ENCODE results near the gene DGAT2.

Gene DGAT2

DNA sequence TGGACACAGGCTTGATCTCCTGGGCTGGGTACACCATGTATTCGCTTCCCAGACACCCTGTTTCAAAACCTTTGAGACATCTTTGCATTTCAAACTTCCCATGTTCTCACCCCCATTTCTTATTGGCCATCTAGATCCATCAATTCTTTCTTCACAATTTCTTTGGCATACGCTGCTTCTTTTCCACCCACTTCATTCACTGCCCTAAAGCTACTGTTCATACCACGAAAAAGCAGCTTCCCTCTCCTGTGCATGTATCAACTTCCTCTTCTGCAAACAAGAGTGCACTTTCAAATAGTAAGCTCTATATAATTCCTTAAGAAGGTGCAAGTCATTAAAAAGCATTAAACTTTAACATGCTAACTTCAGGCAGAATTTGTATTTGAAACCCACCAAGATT is 67.8 kb downstream of the DGAT2 start:
- no peak for DNase-seq

DNA sequence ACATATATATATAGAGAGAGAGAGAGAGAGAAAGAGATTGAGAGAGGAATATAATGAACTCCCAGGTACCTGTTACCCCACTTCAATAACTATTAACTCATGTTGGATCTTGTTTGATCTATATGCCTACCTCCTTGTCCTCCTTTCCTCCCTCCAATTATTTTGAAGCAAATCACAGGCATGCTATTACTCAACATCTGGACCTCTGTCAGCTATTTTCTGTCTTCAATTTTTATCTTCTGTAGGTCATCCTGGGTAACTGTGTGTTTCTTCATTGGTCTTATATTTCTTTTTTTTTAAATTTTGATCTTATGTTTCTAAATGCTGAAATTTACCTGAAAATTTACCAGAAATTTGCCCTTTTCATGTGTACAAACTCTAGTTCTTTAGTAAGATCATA is 71.3 kb downstream of the DGAT2 start:
- no peak for DNase-seq

DNA sequence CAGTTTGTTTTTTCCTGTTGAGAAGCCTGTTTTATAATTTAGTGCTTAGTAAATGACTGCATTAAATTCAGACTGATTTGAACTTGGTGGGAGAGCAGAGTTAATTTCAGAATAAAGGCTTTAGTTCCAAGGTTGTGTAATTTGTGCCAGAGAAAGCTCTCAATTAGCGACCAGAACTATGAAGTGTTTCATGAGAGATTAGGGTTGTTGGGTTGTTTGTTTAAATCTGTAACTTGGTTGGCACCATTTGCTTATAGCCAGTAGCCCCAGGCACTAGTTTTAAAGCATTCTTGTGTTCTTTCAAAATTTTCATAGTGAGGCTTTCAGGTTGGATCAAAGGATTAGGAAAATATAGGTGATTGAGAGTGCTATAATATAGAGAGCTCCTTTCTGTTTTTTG is 71.9 kb downstream of the DGAT2 start:
- no peak for DNase-seq

DNA sequence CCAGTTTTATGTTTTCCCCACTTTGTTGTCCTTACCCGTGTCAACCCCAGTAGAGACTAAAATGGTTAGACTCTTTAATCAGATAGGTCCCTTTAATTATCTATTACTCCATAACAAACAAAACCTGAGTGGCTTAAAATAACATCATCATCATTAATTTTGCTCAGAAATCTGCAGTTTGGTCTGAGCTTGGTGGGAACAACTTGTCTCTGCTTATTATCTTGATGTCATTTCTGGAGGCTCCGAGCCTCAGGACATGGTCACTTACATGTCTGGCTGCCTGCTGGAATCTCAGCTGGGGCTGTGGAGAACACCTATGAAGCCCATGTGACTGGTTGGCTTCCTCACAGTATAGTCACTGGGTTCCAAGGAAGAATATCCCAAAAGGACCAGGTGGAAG is 73.2 kb downstream of the DGAT2 start:
- DNase-seq, result no peak

DNA sequence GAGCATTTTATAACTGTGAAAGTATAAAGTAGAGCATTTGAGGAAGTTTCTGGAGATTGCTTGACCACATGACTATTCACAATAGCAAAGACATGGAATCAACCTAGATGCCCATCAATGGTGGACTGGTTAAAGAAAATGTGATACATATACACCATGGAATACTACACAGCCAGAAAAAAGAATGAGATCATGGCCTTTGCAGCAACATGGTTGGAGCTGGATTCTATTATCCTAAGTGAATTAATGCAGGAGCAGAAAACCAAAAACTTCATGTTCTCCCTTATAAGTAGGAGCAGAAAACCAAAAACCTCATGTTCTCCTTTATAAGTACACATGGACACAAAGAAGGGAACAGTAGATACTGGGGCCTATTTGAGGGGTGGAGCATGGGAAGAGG is 76.7 kb downstream of the DGAT2 start:
- no peak for DNase-seq

GRCh38 chr11:75849894-75850293 is 81.3 kb downstream of the DGAT2 start:
- no peak for DNase-seq

DNA sequence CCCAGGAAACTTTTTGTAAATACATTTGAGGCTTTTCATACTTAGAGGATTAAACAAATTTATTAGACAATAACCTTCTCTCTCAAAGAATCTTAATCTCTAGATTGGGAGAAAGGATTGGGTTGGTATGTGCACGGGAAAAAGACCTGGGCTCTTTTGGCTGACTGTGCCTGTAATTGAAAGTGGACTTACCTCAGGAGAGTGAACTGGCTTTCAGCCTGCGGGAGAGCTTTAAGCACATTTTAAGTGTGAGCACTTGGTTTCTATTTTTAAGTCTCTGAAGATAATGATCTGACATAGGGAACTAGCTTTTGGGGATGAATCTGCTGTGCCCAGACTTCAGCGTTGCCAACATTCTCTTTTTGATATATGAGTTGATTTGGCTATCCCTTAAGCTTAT is 82.2 kb downstream of the DGAT2 start:
- no peak for DNase-seq

Data from NCI-H446 treated with DMSO at 0.1 percent for 48 hours (cell line).